ENCODE measurements around the gene GTF3C1. TPM values are rescaled to one million over a fixed set of nuclear protein-coding genes. Genes with fewer than 3 reads are reported as not detected.
"Not testable (repeated sequence)": the region's sequence is repeated elsewhere in the genome, so short reads cannot be mapped to it uniquely, and the experiment has no call there.

GTF3C1 gene
- polyA plus RNA-seq, 4 donors = 30.4 to 47.0 (median 36.8) TPM

- Histone ChIP-seq H3K27ac (ENCODE audit: low read depth in 1 of 3, low read length in 2 of 3) (no peak overlapping the region), H3K4me1 (ENCODE audit: control insufficient read depth in 3 of 3, insufficient read depth in 2 of 3, low read depth in 1 of 3, low read length in 2 of 3) (peaks cover 0 to 16% (median 0%) of the 10 kb centered on the region in 3 donors), H3K9me3 (ENCODE audit: control insufficient read depth in 2 of 2, insufficient read depth in 1 of 2, low read depth in 1 of 2, low read length in 1 of 2) (no peaks in the 10 kb centered on the region), H3K36me3 (ENCODE audit: control insufficient read depth in 3 of 3, insufficient read depth in 2 of 3, low read depth in 1 of 3, low read length in 3 of 3) (peaks cover 7 to 68% (median 12%) of the 10 kb centered on the region in 3 donors), H3K4me3 (ENCODE audit: low read depth in 1 of 3, low read length in 3 of 3) (no peak overlapping the region), H3K27me3 (ENCODE audit: control insufficient read depth in 3 of 3, insufficient read depth in 3 of 3, low read length in 3 of 3) (no peaks in the 10 kb centered on the region)
- WGBS, 3 donors = 85 to 91% (median 86%) methylated on average over 17 to 20 of the region's 20 CpGs
- no peak for FAIRE-seq
- DNase-seq = no peak
These were observed 88.8 kb downstream of the GTF3C1 start for GRCh38 chr16:27460663-27461482.

DNA sequence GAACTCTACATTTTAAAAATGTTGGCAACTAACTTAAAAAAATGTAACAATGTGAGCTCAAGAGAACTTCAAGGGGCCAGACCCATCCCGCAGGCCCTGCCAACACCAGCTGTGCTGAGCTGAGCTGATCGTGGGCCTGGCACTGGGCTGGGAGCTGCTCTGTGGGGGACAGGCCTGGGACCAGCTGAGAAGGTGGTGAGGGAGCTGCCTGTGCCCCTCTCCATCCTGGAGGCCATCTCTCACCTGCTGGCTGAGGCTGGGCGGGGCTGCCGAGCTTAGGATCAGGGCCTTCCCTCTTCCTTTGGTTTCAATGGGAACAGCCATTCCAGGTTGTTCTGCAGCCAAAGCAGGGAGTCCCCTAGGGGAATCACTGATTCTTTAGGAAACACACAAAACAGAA, 89.5 kb downstream of the GTF3C1 start:
- Histone ChIP-seq H3K4me3 (ENCODE audit: low read depth in 1 of 3, low read length in 3 of 3) (no peak overlapping the region), H3K27me3 (ENCODE audit: control insufficient read depth in 3 of 3, insufficient read depth in 3 of 3, low read length in 3 of 3) (no peaks in the 10 kb centered on the region), H3K4me1 (ENCODE audit: control insufficient read depth in 3 of 3, insufficient read depth in 2 of 3, low read depth in 1 of 3, low read length in 2 of 3) (peaks cover 0 to 9% (median 0%) of the 10 kb centered on the region in 3 donors), H3K9me3 (ENCODE audit: control insufficient read depth in 2 of 2, insufficient read depth in 1 of 2, low read depth in 1 of 2, low read length in 1 of 2) (no peaks in the 10 kb centered on the region), H3K36me3 (ENCODE audit: control insufficient read depth in 3 of 3, insufficient read depth in 2 of 3, low read depth in 1 of 3, low read length in 3 of 3) (peaks cover 7 to 64% (median 12%) of the 10 kb centered on the region in 3 donors), H3K27ac (ENCODE audit: low read depth in 1 of 3, low read length in 2 of 3) (no peak overlapping the region)
- DNase-seq (no peak), FAIRE-seq (no peak)
- WGBS, 3 donors = 67 to 79% (median 78%) methylated on average over 4 of the region's 4 CpGs

- H3K4me3 ChIP-seq (ENCODE audit: low read depth in 1 of 3, low read length in 3 of 3) = no peak overlapping the region
- H3K36me3 ChIP-seq (ENCODE audit: control insufficient read depth in 3 of 3, insufficient read depth in 2 of 3, low read depth in 1 of 3, low read length in 3 of 3) = peaks cover 4 to 53% (median 9%) of the 10 kb centered on the region in 3 donors
- FAIRE-seq = no peak
- H3K9me3 ChIP-seq (ENCODE audit: control insufficient read depth in 2 of 2, insufficient read depth in 1 of 2, low read depth in 1 of 2, low read length in 1 of 2) = no peaks in the 10 kb centered on the region
- no peaks in the 10 kb centered on the region for H3K4me1 ChIP-seq (ENCODE audit: control insufficient read depth in 3 of 3, insufficient read depth in 2 of 3, low read depth in 1 of 3, low read length in 2 of 3)
- 87 to 93% (median 90%) methylated on average over 5 of the region's 5 CpGs for WGBS, 3 donors
- no peak for DNase-seq
- no peak overlapping the region for H3K27ac ChIP-seq (ENCODE audit: low read depth in 1 of 3, low read length in 2 of 3)
- H3K27me3 ChIP-seq (ENCODE audit: control insufficient read depth in 3 of 3, insufficient read depth in 3 of 3, low read length in 3 of 3) = no peaks in the 10 kb centered on the region
These were observed 90.6 kb downstream of the GTF3C1 start for GRCh38 chr16:27458987-27459688.

DNA sequence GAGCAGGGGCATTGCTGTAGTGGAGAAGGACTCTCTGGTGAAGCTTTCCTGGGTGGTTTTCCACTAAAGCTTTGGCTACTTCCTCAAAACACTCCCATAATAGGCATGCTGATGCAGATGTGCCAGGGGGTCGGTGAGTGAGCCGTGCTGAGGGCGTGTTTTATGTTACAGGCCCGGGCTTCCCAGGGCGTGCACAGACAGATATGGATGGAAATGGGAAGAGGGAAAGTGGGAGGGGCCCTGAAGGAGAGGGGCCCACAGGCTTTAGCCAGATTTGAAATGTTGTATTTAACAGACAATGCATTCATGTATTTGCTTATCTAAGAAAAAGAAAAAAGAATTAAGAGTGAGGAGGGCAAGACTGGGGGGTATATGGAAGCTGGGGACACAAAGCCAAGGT, 91.5 kb downstream of the GTF3C1 start:
- Histone ChIP-seq H3K4me1 (ENCODE audit: control insufficient read depth in 3 of 3, insufficient read depth in 2 of 3, low read depth in 1 of 3, low read length in 2 of 3) (no peaks in the 10 kb centered on the region), H3K27me3 (ENCODE audit: control insufficient read depth in 3 of 3, insufficient read depth in 3 of 3, low read length in 3 of 3) (no peaks in the 10 kb centered on the region), H3K9me3 (ENCODE audit: control insufficient read depth in 2 of 2, insufficient read depth in 1 of 2, low read depth in 1 of 2, low read length in 1 of 2) (peaks cover 0 to 2% of the 10 kb centered on the region in 2 donors), H3K4me3 (ENCODE audit: low read depth in 1 of 3, low read length in 3 of 3) (no peak overlapping the region), H3K36me3 (ENCODE audit: control insufficient read depth in 3 of 3, insufficient read depth in 2 of 3, low read depth in 1 of 3, low read length in 3 of 3) (peaks cover 4 to 45% (median 4%) of the 10 kb centered on the region in 3 donors), H3K27ac (ENCODE audit: low read depth in 1 of 3, low read length in 2 of 3) (no peak overlapping the region)
- FAIRE-seq (no peak), DNase-seq (no peak)
- WGBS, 3 donors = 36 to 56% (median 51%) methylated on average over 5 of the region's 5 CpGs

DNA sequence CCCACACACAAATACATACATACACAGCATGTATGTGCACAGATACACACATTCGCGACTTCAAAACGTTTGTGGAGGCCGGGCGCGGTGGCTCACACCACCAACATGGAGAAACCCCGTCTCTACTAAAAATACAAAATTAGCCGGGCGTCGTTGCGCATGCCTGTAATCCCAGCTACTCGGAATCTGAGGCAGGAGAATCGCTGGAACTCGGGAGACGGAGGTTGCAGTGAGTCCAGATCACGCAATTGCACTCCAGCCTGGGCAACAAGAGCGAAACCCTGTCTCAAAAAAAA, 92.2 kb downstream of the GTF3C1 start:
- not testable (repeated sequence) for H3K4me3 ChIP-seq (ENCODE audit: low read depth in 1 of 3, low read length in 3 of 3); H3K27me3 ChIP-seq (ENCODE audit: control insufficient read depth in 3 of 3, insufficient read depth in 3 of 3, low read length in 3 of 3); H3K27ac ChIP-seq (ENCODE audit: low read depth in 1 of 3, low read length in 2 of 3); FAIRE-seq; DNase-seq; H3K4me1 ChIP-seq (ENCODE audit: control insufficient read depth in 3 of 3, insufficient read depth in 2 of 3, low read depth in 1 of 3, low read length in 2 of 3); H3K9me3 ChIP-seq (ENCODE audit: control insufficient read depth in 2 of 2, insufficient read depth in 1 of 2, low read depth in 1 of 2, low read length in 1 of 2)
- WGBS, 3 donors = 90 to 93% (median 91%) methylated on average over 17 of the region's 17 CpGs
- H3K36me3 ChIP-seq (ENCODE audit: control insufficient read depth in 3 of 3, insufficient read depth in 2 of 3, low read depth in 1 of 3, low read length in 3 of 3) = peaks cover 3 to 37% (median 4%) of the 10 kb centered on the region in 3 donors

DNA sequence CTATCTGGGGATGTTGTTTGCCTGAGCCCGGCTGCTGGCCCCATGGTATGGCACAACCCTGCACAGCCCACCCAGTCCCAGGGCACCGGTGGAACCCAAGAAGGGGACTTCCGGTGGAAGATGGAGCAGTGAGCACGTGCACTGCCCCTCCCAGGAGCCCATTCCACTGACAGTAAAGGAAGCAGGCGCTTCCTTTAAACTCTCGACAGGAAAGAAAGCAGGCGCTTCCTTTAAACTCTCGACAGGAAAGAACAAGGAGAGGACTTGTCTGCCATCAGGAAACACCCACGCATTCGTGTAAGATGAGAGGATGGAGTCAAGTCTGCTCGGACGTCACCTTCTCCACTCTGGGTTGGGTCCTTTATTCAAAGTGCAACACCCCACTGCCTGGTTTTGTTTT, 94.0 kb downstream of the GTF3C1 start:
- Histone ChIP-seq H3K9me3 (ENCODE audit: control insufficient read depth in 2 of 2, insufficient read depth in 1 of 2, low read depth in 1 of 2, low read length in 1 of 2) (peaks cover 0 to 2% of the 10 kb centered on the region in 2 donors), H3K36me3 (ENCODE audit: control insufficient read depth in 3 of 3, insufficient read depth in 2 of 3, low read depth in 1 of 3, low read length in 3 of 3) (peaks cover 0 to 19% (median 3%) of the 10 kb centered on the region in 3 donors), H3K4me3 (ENCODE audit: low read depth in 1 of 3, low read length in 3 of 3) (no peak overlapping the region), H3K27me3 (ENCODE audit: control insufficient read depth in 3 of 3, insufficient read depth in 3 of 3, low read length in 3 of 3) (peaks cover 0 to 2% (median 0%) of the 10 kb centered on the region in 3 donors), H3K27ac (ENCODE audit: low read depth in 1 of 3, low read length in 2 of 3) (no peak overlapping the region), H3K4me1 (ENCODE audit: control insufficient read depth in 3 of 3, insufficient read depth in 2 of 3, low read depth in 1 of 3, low read length in 2 of 3) (no peaks in the 10 kb centered on the region)
- DNase-seq (no peak), FAIRE-seq (no peak)
- 40 to 62% (median 44%) methylated on average over 12 of the region's 12 CpGs for WGBS, 3 donors

DNA sequence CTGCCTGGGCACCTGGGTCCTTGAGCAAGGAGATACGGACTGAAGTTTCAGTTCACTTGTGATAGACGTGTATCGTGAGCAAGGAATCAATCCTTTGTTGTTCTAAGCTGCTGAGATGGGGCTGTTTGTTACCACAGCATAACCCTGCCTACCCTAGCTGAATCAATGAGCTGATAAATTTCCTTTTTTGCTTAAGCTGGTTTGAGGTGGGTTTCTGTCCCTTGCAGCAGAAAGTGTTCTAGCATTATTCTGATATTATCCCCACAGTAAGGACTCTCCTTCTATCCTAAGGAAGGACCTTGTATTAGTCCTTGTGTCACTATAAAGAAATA, 96.3 kb downstream of the GTF3C1 start:
- peaks cover 0 to under 1% (median 0%) of the 10 kb centered on the region in 3 donors for H3K36me3 ChIP-seq (ENCODE audit: control insufficient read depth in 3 of 3, insufficient read depth in 2 of 3, low read depth in 1 of 3, low read length in 3 of 3)
- H3K4me1 ChIP-seq (ENCODE audit: control insufficient read depth in 3 of 3, insufficient read depth in 2 of 3, low read depth in 1 of 3, low read length in 2 of 3) = no peaks in the 10 kb centered on the region
- H3K9me3 ChIP-seq (ENCODE audit: control insufficient read depth in 2 of 2, insufficient read depth in 1 of 2, low read depth in 1 of 2, low read length in 1 of 2) = peaks cover 0 to 2% of the 10 kb centered on the region in 2 donors
- H3K4me3 ChIP-seq (ENCODE audit: low read depth in 1 of 3, low read length in 3 of 3) = no peak overlapping the region
- peaks cover 0 to 9% (median 5%) of the 10 kb centered on the region in 3 donors for H3K27me3 ChIP-seq (ENCODE audit: control insufficient read depth in 3 of 3, insufficient read depth in 3 of 3, low read length in 3 of 3)
- no peak for DNase-seq
- FAIRE-seq = no peak
- WGBS, 3 donors = 85 to 93% (median 88%) methylated on average over 3 of the region's 3 CpGs
- H3K27ac ChIP-seq (ENCODE audit: low read depth in 1 of 3, low read length in 2 of 3) = no peak overlapping the region

- H3K36me3 ChIP-seq (ENCODE audit: control insufficient read depth in 3 of 3, insufficient read depth in 2 of 3, low read depth in 1 of 3, low read length in 3 of 3) = no peaks in the 10 kb centered on the region
- H3K4me3 ChIP-seq (ENCODE audit: low read depth in 1 of 3, low read length in 3 of 3) = no peak overlapping the region
- WGBS, 3 donors = 52 to 69% (median 63%) methylated on average over 16 of the region's 16 CpGs
- no peak for FAIRE-seq
- H3K27me3 ChIP-seq (ENCODE audit: control insufficient read depth in 3 of 3, insufficient read depth in 3 of 3, low read length in 3 of 3) = peaks cover 0 to 9% (median 5%) of the 10 kb centered on the region in 3 donors
- no peak for DNase-seq
- peaks cover 0 to 2% of the 10 kb centered on the region in 2 donors for H3K9me3 ChIP-seq (ENCODE audit: control insufficient read depth in 2 of 2, insufficient read depth in 1 of 2, low read depth in 1 of 2, low read length in 1 of 2)
- H3K4me1 ChIP-seq (ENCODE audit: control insufficient read depth in 3 of 3, insufficient read depth in 2 of 3, low read depth in 1 of 3, low read length in 2 of 3) = no peaks in the 10 kb centered on the region
- no peak overlapping the region for H3K27ac ChIP-seq (ENCODE audit: low read depth in 1 of 3, low read length in 2 of 3)
These were observed 96.9 kb downstream of the GTF3C1 start for GRCh38 chr16:27452569-27453493.
